ENCODE results near the gene MSANTD7.

The MSANTD7 gene

GRCh38 chr10:14884082-14884481 is 46.0 kb downstream of the MSANTD7 start:
- no peak for DNase-seq
